ENCODE results near the gene SLU7. TPM values are rescaled to one million over a fixed set of nuclear protein-coding genes. Genes with fewer than 3 reads are reported as not detected.

The SLU7 gene
- total RNA-seq, 1 donor from 2014 or later = 35.8 TPM

GRCh38 chr5:160460377-160461049 is 41.6 kb upstream of the SLU7 start:
- no peaks in the 10 kb centered on the region for H3K27me3 Mint-ChIP-seq (ENCODE audit: low read depth)
- peaks cover 9% of the 10 kb centered on the region for H3K9me3 Mint-ChIP-seq
- DNase-seq (ENCODE audit: low spot score in 2 of 2, unreplicated experiment in 2 of 2) = no peak
- H3K27ac Mint-ChIP-seq = peak overlapping the region; percentile 87
- H3K4me1 Mint-ChIP-seq = peaks cover 12% of the 10 kb centered on the region
- no peak for TF ChIP-seq CTCF (IDR thresholded peaks at IDR 0.05; ENCODE audit: unreplicated experiment)
- H3K4me3 Mint-ChIP-seq = no peak overlapping the region
- H3K36me3 Mint-ChIP-seq = no peaks in the 10 kb centered on the region

- Mint-ChIP-seq H3K4me3 (no peak overlapping the region), H3K27me3 (ENCODE audit: low read depth) (no peaks in the 10 kb centered on the region), H3K27ac (peak overlapping the region; percentile 0), H3K36me3 (no peaks in the 10 kb centered on the region), H3K4me1 (peaks cover 13% of the 10 kb centered on the region), H3K9me3 (peaks cover 9% of the 10 kb centered on the region)
- no peak for DNase-seq (ENCODE audit: low spot score in 2 of 2, unreplicated experiment in 2 of 2)
- TF ChIP-seq CTCF (IDR thresholded peaks at IDR 0.05; ENCODE audit: unreplicated experiment) = no peak
Observed at GRCh38 chr5:160458806-160459800, 40.2 kb upstream of the SLU7 start.

- H3K4me3 Mint-ChIP-seq = no peak overlapping the region
- no peak overlapping the region for H3K27ac Mint-ChIP-seq
- no peak for TF ChIP-seq CTCF (IDR thresholded peaks at IDR 0.05; ENCODE audit: unreplicated experiment)
- H3K27me3 Mint-ChIP-seq (ENCODE audit: low read depth) = no peaks in the 10 kb centered on the region
- no peak for DNase-seq (ENCODE audit: low spot score in 2 of 2, unreplicated experiment in 2 of 2)
- peaks cover 9% of the 10 kb centered on the region for H3K9me3 Mint-ChIP-seq
- peaks cover 14% of the 10 kb centered on the region for H3K4me1 Mint-ChIP-seq
- no peaks in the 10 kb centered on the region for H3K36me3 Mint-ChIP-seq
Observed at GRCh38 chr5:160457252-160457651, 38.4 kb upstream of the SLU7 start.

GRCh38 chr5:160456480-160457177 is 37.7 kb upstream of the SLU7 start:
- Mint-ChIP-seq H3K4me1 (peaks cover 14% of the 10 kb centered on the region), H3K36me3 (no peaks in the 10 kb centered on the region), H3K4me3 (no peak overlapping the region), H3K27me3 (ENCODE audit: low read depth) (no peaks in the 10 kb centered on the region), H3K9me3 (peaks cover 8% of the 10 kb centered on the region), H3K27ac (no peak overlapping the region)
- DNase-seq (ENCODE audit: low spot score in 2 of 2, unreplicated experiment in 2 of 2) = no peak
- TF ChIP-seq CTCF (IDR thresholded peaks at IDR 0.05; ENCODE audit: unreplicated experiment) = no peak

- no peak overlapping the region for H3K27ac Mint-ChIP-seq
- no peak for TF ChIP-seq CTCF (IDR thresholded peaks at IDR 0.05; ENCODE audit: unreplicated experiment)
- H3K4me1 Mint-ChIP-seq = peaks cover 15% of the 10 kb centered on the region
- H3K27me3 Mint-ChIP-seq (ENCODE audit: low read depth) = no peaks in the 10 kb centered on the region
- no peaks in the 10 kb centered on the region for H3K36me3 Mint-ChIP-seq
- peaks cover 5% of the 10 kb centered on the region for H3K9me3 Mint-ChIP-seq
- no peak overlapping the region for H3K4me3 Mint-ChIP-seq
- DNase-seq (ENCODE audit: low spot score in 2 of 2, unreplicated experiment in 2 of 2) = no peak
Observed at GRCh38 chr5:160455600-160455999, 36.7 kb upstream of the SLU7 start.

All from mesothelial cell of epicardium (in vitro differentiated cells).